Vagina (tissue), 2 donors: Measurements from ENCODE around the gene TEX264. TPM values are rescaled to one million over a fixed set of nuclear protein-coding genes. Genes with fewer than 3 reads are reported as not detected.

Source experiments
- DNase-seq, 2 donors: peaks; one replicate each; pipeline ENCODE4 v3.0.0-alpha.2; 2017; ENCODE audit errors: extremely low spot score in 2 of 2
- H3K27ac ChIP-seq: fragments of 200-600 bp; sonication (generic); one replicate; pipeline ENCODE4 v1.5.1; 2019
- H3K27me3 ChIP-seq: fragments of 200-600 bp; sonication (generic); one replicate; pipeline ENCODE4 v1.5.1; 2019
- H3K36me3 ChIP-seq, 2 donors: fragments of 200-600 bp; sonication (generic); one replicate each; pipeline ENCODE4 v1.5.1; 2017 to 2019
- H3K4me1 ChIP-seq: fragments of 200-600 bp; sonication (generic); one replicate; pipeline ENCODE4 v1.5.1; 2019
- H3K4me3 ChIP-seq, 2 donors: fragments of 200-600 bp; sonication (generic); 1 replicate in 1 of 2; 2 replicates in 1 of 2; pipeline ENCODE4 v1.5.1; 2016 to 2019
- H3K9me3 ChIP-seq: fragments of 200-600 bp; sonication (generic); one replicate; pipeline ENCODE4 v1.5.1; 2019
- POLR2A ChIP-seq, 2 donors: fragments of 450-650 bp; IDR thresholded peaks; one replicate each; pipeline ENCODE4 v1.6.1; 2017; ENCODE audit warnings: antibody characterized with exemption in 2 of 2, mild to moderate bottlenecking in 2 of 2, moderate library complexity in 2 of 2
- POLR2AphosphoS5 ChIP-seq, 2 donors: sonication (generic); formaldehyde crosslinking; IDR thresholded peaks; one replicate each; pipeline ENCODE4 v1.9.0; 2017; ENCODE audit warnings: antibody characterized with exemption in 2 of 2, mild to moderate bottlenecking in 2 of 2, low read depth in 1 of 2; ENCODE audit not compliant: insufficient read depth in 1 of 2
- intact Hi-C: fragments of 100-400 bp; cut with DNase I; formaldehyde crosslinking; loops from one replicate; pipeline ENCODE4 v1.15.1; 2023
- total RNA-seq: library from RNA; depleted of rRNA; stranded (reverse); fragments of >200 nt; gene quantifications from one replicate; pipeline ENCODE4 v1.2.3, GENCODE V29; 2016
- TF ChIP-seq, protein P1 (sequence below), 3 experiments: fragments of 450-650 bp in 2 of 3; fragments of 200-600 bp in 1 of 3; sonication (generic) in 1 of 3; IDR thresholded peaks; one replicate each; pipeline ENCODE4 v1.5.1; 2017 to 2019; ENCODE audit warnings: antibody characterized with exemption in 3 of 3, mild to moderate bottlenecking in 2 of 3, moderate library complexity in 2 of 3

The TEX264 gene
- total RNA-seq, 1 donor from 2014 or later, result 66.8 TPM

DNA sequence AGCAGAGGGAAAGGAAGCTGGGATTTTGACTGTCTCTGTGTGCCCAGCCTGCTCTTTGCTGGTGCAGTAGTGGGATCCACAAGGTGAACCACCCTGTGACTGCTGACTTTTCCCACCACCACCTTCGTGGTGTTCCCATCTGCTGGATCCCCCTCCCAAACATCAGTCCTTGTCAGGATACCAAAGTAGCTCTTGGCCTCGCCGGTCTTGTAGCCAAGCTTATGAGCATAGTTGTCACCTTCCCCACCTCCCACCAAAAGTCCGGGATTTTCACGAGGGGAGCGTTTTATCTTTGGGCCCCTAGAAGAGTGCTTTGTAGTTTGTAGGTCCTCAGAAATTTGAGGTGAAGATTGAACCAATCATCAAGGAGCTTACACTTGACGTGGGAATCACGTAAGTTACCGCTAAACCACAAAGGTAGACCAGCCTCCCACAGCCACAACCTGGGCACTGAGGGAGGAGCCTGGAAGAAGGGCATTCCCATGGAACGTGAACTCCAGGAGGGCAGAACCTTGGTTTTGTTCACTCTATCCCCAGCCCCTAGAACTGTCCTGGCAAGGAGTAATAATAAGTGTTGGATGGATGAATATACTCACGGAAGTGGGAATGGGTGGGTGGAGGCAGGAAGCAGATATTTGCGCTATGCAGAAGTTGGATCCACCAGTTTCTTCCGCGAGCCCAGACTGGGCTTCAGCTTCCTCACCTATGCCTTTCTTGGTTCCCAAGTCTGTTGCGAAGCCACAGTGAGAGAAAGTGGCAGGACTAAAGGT lies 814 bp upstream of the TEX264 start:
- H3K27me3 ChIP-seq, result no peaks in the 10 kb centered on the region
- H3K4me3 ChIP-seq, result peak overlapping the region; percentile 65 to 91
- H3K9me3 ChIP-seq, result no peaks in the 10 kb centered on the region
- TF ChIP-seq, protein P1, sequence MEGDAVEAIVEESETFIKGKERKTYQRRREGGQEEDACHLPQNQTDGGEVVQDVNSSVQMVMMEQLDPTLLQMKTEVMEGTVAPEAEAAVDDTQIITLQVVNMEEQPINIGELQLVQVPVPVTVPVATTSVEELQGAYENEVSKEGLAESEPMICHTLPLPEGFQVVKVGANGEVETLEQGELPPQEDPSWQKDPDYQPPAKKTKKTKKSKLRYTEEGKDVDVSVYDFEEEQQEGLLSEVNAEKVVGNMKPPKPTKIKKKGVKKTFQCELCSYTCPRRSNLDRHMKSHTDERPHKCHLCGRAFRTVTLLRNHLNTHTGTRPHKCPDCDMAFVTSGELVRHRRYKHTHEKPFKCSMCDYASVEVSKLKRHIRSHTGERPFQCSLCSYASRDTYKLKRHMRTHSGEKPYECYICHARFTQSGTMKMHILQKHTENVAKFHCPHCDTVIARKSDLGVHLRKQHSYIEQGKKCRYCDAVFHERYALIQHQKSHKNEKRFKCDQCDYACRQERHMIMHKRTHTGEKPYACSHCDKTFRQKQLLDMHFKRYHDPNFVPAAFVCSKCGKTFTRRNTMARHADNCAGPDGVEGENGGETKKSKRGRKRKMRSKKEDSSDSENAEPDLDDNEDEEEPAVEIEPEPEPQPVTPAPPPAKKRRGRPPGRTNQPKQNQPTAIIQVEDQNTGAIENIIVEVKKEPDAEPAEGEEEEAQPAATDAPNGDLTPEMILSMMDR (IDR thresholded peaks at IDR 0.05), result no peak
- TF ChIP-seq POLR2AphosphoS5 (IDR thresholded peaks at IDR 0.05; ENCODE audit: insufficient read depth in 1 of 2, low read depth in 1 of 2) (no peak), POLR2A (IDR thresholded peaks at IDR 0.05) (no peak)
- H3K4me1 ChIP-seq, result peaks cover 54% of the 10 kb centered on the region
- peak overlapping the region; percentile 85 for H3K27ac ChIP-seq
- DNase-seq, result no peak
- intact Hi-C loops, result loop anchor here (5.0 to 10.0 kb wide), 2 partner anchors 168 to 275 kb away; partner anchors contain the start of genes DCAF1 and RBM15B
- H3K36me3 ChIP-seq, result no peaks in the 10 kb centered on the region

DNA sequence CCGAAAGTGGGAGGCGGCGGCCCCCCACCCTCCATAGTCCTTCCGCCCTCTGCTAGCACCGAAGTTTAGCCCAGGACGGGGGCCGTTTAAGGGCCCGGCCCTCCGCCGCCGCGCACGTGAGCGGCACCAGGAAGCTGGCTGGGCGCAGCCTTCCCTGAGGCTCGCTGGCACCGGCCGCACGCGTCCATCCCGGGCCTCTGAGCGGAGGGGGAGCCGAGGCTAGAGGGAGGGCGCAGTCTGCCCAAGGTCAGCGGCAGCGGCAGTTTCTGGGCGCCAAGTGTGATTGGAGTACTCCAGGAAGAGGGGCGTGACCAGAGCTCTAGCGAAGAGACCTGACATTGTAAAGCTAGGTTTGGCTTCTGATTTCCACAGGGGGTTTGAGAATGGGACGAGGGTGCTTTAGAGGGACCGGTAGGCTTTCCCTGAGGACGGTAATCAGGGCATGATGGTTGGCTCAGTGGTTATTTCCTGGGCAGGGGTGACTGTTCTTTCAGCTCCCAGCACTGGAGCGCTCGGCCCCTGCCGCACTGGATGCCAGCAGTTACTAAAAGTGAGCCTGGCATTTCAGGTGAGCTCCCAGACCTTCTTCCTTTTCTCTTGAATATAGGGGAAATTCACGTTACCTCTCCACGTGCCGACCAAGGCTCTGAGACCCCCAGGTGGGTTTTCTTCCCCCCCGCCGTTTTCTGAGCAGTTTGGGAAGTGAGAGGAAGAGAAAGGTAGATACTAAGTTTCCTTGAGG lies 853 bp downstream of the TEX264 start:
- H3K4me3 ChIP-seq, result peak overlapping the region; percentile 65 to 91
- no peaks in the 10 kb centered on the region for H3K36me3 ChIP-seq
- H3K27ac ChIP-seq, result peak overlapping the region; percentile 85
- DNase-seq, result no peak
- H3K4me1 ChIP-seq, result peaks cover 66% of the 10 kb centered on the region
- H3K9me3 ChIP-seq, result no peaks in the 10 kb centered on the region
- intact Hi-C loops, result loop anchor here (5.0 to 10.0 kb wide), 2 partner anchors 170 to 277 kb away; partner anchors contain the start of genes DCAF1 and RBM15B
- TF ChIP-seq, protein P1 (IDR thresholded peaks at IDR 0.05), result no peak
- TF ChIP-seq POLR2AphosphoS5 (IDR thresholded peaks at IDR 0.05; ENCODE audit: insufficient read depth in 1 of 2, low read depth in 1 of 2), result peak in 1 of 2 donors; percentile 57
- H3K27me3 ChIP-seq, result no peaks in the 10 kb centered on the region

DNA sequence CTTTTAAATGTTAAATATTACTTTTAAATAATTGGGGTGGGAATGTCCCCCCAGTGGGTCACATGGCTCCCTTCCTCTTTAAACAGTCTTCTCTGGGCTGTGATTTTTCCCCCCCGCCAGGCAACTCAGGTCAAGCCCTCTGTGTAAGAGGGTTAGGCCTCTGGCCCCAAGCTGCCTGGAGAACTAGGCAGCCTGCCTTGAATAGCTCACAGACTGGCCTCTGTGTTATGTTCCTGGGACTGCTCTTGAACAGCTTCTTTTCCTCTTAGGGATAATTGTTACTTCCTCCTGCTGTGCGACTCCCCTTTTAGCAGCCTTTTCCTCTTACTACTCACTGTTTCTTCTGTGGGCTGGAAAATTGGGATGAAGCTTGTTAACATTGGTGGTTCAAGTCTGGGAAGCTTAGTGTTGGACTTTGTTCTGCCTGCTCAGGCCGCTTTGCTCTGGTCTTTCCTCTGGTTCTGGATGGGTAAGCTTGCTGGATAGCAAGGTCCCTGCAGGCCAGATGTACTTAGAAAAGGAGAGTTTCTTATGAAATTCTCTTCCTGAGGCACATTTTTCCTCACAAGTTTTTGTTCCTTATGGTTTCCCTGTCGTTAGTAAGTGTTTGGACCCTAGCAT lies 2.2 kb downstream of the TEX264 start:
- Histone ChIP-seq H3K4me1 (peaks cover 77% of the 10 kb centered on the region), H3K4me3 (no peak overlapping the region), H3K36me3 (peaks cover 0 to 7% of the 10 kb centered on the region in 2 donors), H3K27ac (no peak overlapping the region), H3K27me3 (no peaks in the 10 kb centered on the region), H3K9me3 (no peaks in the 10 kb centered on the region)
- intact Hi-C loops, result loop anchor here (5.0 to 10.0 kb wide), 2 partner anchors 171 to 278 kb away; partner anchors contain the start of genes DCAF1 and RBM15B
- DNase-seq, result no peak
- no peak for TF ChIP-seq POLR2AphosphoS5 (IDR thresholded peaks at IDR 0.05; ENCODE audit: insufficient read depth in 1 of 2, low read depth in 1 of 2)
- TF ChIP-seq POLR2A (IDR thresholded peaks at IDR 0.05), result no peak
- TF ChIP-seq, protein P1 (IDR thresholded peaks at IDR 0.05), result no peak

DNA sequence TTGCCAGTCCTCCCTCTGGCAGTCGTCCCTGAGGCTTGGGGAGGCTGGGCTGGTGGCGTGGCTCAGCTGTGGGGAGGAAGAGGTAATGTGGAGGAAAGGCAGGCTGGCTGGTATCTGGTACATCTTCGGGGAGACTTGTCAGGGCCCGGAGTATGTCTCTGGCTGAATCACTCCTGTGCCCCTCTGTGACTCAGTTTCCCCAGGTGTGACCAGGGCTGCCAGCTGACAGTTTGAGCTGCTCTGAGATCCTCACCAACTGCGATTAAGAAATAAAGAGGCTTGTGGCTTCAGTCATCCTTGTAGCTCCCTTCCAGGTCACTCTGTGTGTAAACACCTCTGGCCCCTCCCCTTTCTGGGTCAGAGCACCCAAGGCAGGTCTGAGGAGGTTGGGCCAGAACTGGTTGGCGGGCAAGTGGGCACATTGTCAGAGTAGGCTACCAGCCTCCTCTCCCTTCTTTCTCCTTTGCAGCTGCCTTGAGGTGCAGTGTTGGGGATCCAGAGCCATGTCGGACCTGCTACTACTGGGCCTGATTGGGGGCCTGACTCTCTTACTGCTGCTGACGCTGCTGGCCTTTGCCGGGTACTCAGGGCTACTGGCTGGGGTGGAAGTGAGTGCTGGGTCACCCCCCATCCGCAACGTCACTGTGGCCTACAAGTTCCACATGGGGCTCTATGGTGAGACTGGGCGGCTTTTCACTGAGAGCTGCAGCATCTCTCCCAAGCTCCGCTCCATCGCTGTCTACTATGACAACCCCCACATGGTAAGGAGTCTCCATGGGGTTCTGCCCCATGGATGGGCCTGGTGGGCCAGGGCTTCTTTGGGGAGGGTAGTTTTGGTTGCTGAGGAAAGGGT lies 3.0 kb downstream of the TEX264 start:
- TF ChIP-seq, protein P1 (IDR thresholded peaks at IDR 0.05), result no peak
- TF ChIP-seq POLR2A (IDR thresholded peaks at IDR 0.05) (no peak), POLR2AphosphoS5 (IDR thresholded peaks at IDR 0.05; ENCODE audit: insufficient read depth in 1 of 2, low read depth in 1 of 2) (no peak)
- Histone ChIP-seq H3K36me3 (peaks cover 0 to 10% of the 10 kb centered on the region in 2 donors), H3K27ac (no peak overlapping the region), H3K4me3 (no peak overlapping the region), H3K27me3 (no peaks in the 10 kb centered on the region), H3K9me3 (no peaks in the 10 kb centered on the region), H3K4me1 (peaks cover 81% of the 10 kb centered on the region)
- intact Hi-C loops, result loop anchor here (5.0 to 10.0 kb wide), 2 partner anchors 172 to 279 kb away; partner anchors contain the start of genes DCAF1 and RBM15B
- DNase-seq, result no peak
